ENCODE results near the gene RPN1. TPM values are rescaled to one million over a fixed set of nuclear protein-coding genes. Genes with fewer than 3 reads are reported as not detected.

RPN1 gene
- polyA plus RNA-seq, 4 donors: 43.2 to 270 (median 140) TPM

- peaks cover 0 to 7% of the 10 kb centered on the region in 2 donors for H3K9me3 ChIP-seq (ENCODE audit: control insufficient read depth in 2 of 2, insufficient read depth in 1 of 2, low read depth in 1 of 2, low read length in 1 of 2)
- H3K36me3 ChIP-seq (ENCODE audit: control insufficient read depth in 3 of 3, insufficient read depth in 2 of 3, low read depth in 1 of 3, low read length in 3 of 3): no peaks in the 10 kb centered on the region
- no peak for DNase-seq
- H3K27me3 ChIP-seq (ENCODE audit: control insufficient read depth in 3 of 3, insufficient read depth in 3 of 3, low read length in 3 of 3): peaks cover 0 to 9% (median 0%) of the 10 kb centered on the region in 3 donors
- no peak overlapping the region for H3K27ac ChIP-seq (ENCODE audit: low read depth in 1 of 3, low read length in 2 of 3)
- 68 to 73% (median 71%) methylated on average over 10 of the region's 10 CpGs for WGBS, 3 donors
- no peak overlapping the region for H3K4me3 ChIP-seq (ENCODE audit: low read depth in 1 of 3, low read length in 3 of 3)
- H3K4me1 ChIP-seq (ENCODE audit: control insufficient read depth in 3 of 3, insufficient read depth in 2 of 3, low read depth in 1 of 3, low read length in 2 of 3): no peaks in the 10 kb centered on the region
- no peak for FAIRE-seq
These were observed 72.9 kb downstream of the RPN1 start for GRCh38 chr3:128577711-128578110.

- WGBS, 3 donors: 77 to 81% (median 79%) methylated on average over 10 of the region's 10 CpGs
- FAIRE-seq (no peak), DNase-seq (no peak)
- H3K36me3 ChIP-seq (ENCODE audit: control insufficient read depth in 3 of 3, insufficient read depth in 2 of 3, low read depth in 1 of 3, low read length in 3 of 3): no peaks in the 10 kb centered on the region
- H3K27me3 ChIP-seq (ENCODE audit: control insufficient read depth in 3 of 3, insufficient read depth in 3 of 3, low read length in 3 of 3): peaks cover 0 to 14% (median 0%) of the 10 kb centered on the region in 3 donors
- no peaks in the 10 kb centered on the region for H3K4me1 ChIP-seq (ENCODE audit: control insufficient read depth in 3 of 3, insufficient read depth in 2 of 3, low read depth in 1 of 3, low read length in 2 of 3)
- H3K4me3 ChIP-seq (ENCODE audit: low read depth in 1 of 3, low read length in 3 of 3): no peak overlapping the region
- H3K27ac ChIP-seq (ENCODE audit: low read depth in 1 of 3, low read length in 2 of 3): no peak overlapping the region
- H3K9me3 ChIP-seq (ENCODE audit: control insufficient read depth in 2 of 2, insufficient read depth in 1 of 2, low read depth in 1 of 2, low read length in 1 of 2): peaks cover 0 to 7% of the 10 kb centered on the region in 2 donors
These were observed 74.3 kb downstream of the RPN1 start for GRCh38 chr3:128576290-128576689.

DNA sequence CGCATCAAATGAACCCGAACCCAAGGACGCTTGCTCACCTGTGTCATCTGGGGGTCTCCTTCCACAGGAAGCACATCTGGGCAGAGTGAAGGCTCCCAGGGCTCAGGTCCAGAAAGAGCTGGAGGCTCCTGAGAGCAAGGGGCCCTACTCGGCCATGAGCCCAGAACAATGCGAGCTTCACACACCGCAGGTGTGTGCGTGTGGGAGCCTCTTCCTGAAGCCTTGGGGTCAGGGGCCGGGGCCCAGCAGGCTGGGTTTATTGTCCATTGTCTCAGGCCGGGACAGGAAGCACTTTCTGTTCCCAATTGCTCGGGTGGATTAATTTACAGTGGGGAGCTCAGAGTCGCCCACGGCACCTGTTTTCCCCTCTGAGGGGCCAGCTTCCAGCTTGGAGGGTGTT lies 74.8 kb downstream of the RPN1 start:
- no peak for FAIRE-seq

GRCh38 chr3:128573707-128574162 lies 76.9 kb downstream of the RPN1 start:
- Histone ChIP-seq H3K9me3 (ENCODE audit: control insufficient read depth in 2 of 2, insufficient read depth in 1 of 2, low read depth in 1 of 2, low read length in 1 of 2) (no peaks in the 10 kb centered on the region), H3K4me1 (ENCODE audit: control insufficient read depth in 3 of 3, insufficient read depth in 2 of 3, low read depth in 1 of 3, low read length in 2 of 3) (no peaks in the 10 kb centered on the region), H3K27me3 (ENCODE audit: control insufficient read depth in 3 of 3, insufficient read depth in 3 of 3, low read length in 3 of 3) (peaks cover 0 to 18% (median 2%) of the 10 kb centered on the region in 3 donors), H3K4me3 (ENCODE audit: low read depth in 1 of 3, low read length in 3 of 3) (no peak overlapping the region), H3K27ac (ENCODE audit: low read depth in 1 of 3, low read length in 2 of 3) (no peak overlapping the region), H3K36me3 (ENCODE audit: control insufficient read depth in 3 of 3, insufficient read depth in 2 of 3, low read depth in 1 of 3, low read length in 3 of 3) (no peaks in the 10 kb centered on the region)
- no peak for DNase-seq
- no peak for FAIRE-seq
- 30 to 42% (median 31%) methylated on average over 14 of the region's 14 CpGs for WGBS, 3 donors

More for the DNA sequence above, 74.8 kb downstream of the RPN1 start:
- DNase-seq: no peak
- H3K27ac ChIP-seq (ENCODE audit: low read depth in 1 of 3, low read length in 2 of 3): no peak overlapping the region
- WGBS, 3 donors: 72 to 87% (median 75%) methylated on average over 11 to 12 of the region's 12 CpGs
- H3K27me3 ChIP-seq (ENCODE audit: control insufficient read depth in 3 of 3, insufficient read depth in 3 of 3, low read length in 3 of 3): peaks cover 0 to 14% (median 0%) of the 10 kb centered on the region in 3 donors
- H3K4me1 ChIP-seq (ENCODE audit: control insufficient read depth in 3 of 3, insufficient read depth in 2 of 3, low read depth in 1 of 3, low read length in 2 of 3): no peaks in the 10 kb centered on the region
- H3K4me3 ChIP-seq (ENCODE audit: low read depth in 1 of 3, low read length in 3 of 3): no peak overlapping the region
- H3K9me3 ChIP-seq (ENCODE audit: control insufficient read depth in 2 of 2, insufficient read depth in 1 of 2, low read depth in 1 of 2, low read length in 1 of 2): peaks cover 0 to 7% of the 10 kb centered on the region in 2 donors
- H3K36me3 ChIP-seq (ENCODE audit: control insufficient read depth in 3 of 3, insufficient read depth in 2 of 3, low read depth in 1 of 3, low read length in 3 of 3): no peaks in the 10 kb centered on the region

DNA sequence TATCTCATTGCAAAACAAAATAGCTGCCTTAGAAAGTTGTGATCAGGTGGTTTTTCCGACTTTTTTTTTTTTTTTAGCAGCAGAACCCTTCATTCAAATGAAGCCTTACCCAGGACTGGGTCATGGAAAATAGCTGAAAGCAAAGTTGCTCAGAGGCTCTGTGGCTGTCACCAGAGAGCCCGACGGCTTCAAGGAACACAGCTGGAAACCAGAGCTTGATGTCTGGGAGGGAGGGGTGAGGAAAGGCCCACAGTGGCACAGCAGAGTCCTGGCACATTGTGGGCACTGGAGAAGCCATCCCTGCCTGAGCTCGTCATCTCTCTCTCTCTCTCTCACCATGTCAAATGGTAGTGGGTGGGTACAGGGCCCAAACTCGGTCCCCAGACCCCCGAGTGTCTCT lies 77.5 kb downstream of the RPN1 start:
- peaks cover 0 to 20% (median 2%) of the 10 kb centered on the region in 3 donors for H3K27me3 ChIP-seq (ENCODE audit: control insufficient read depth in 3 of 3, insufficient read depth in 3 of 3, low read length in 3 of 3)
- DNase-seq: no peak

GRCh38 chr3:128572644-128573105 lies 77.9 kb downstream of the RPN1 start:
- H3K4me1 ChIP-seq (ENCODE audit: control insufficient read depth in 3 of 3, insufficient read depth in 2 of 3, low read depth in 1 of 3, low read length in 2 of 3): no peaks in the 10 kb centered on the region
- FAIRE-seq: no peak
- H3K27ac ChIP-seq (ENCODE audit: low read depth in 1 of 3, low read length in 2 of 3): no peak overlapping the region
- H3K4me3 ChIP-seq (ENCODE audit: low read depth in 1 of 3, low read length in 3 of 3): no peak overlapping the region
- H3K36me3 ChIP-seq (ENCODE audit: control insufficient read depth in 3 of 3, insufficient read depth in 2 of 3, low read depth in 1 of 3, low read length in 3 of 3): no peaks in the 10 kb centered on the region
- no peaks in the 10 kb centered on the region for H3K9me3 ChIP-seq (ENCODE audit: control insufficient read depth in 2 of 2, insufficient read depth in 1 of 2, low read depth in 1 of 2, low read length in 1 of 2)
- peak; percentile 16 to 34 for DNase-seq
- peaks cover 0 to 20% (median 2%) of the 10 kb centered on the region in 3 donors for H3K27me3 ChIP-seq (ENCODE audit: control insufficient read depth in 3 of 3, insufficient read depth in 3 of 3, low read length in 3 of 3)
- whole genome bisulfite sequencing, 3 donors: 21 to 29% (median 24%) methylated on average over 5 of the region's 5 CpGs

More for the DNA sequence above, 77.5 kb downstream of the RPN1 start:
- Histone ChIP-seq H3K4me1 (ENCODE audit: control insufficient read depth in 3 of 3, insufficient read depth in 2 of 3, low read depth in 1 of 3, low read length in 2 of 3) (no peaks in the 10 kb centered on the region), H3K9me3 (ENCODE audit: control insufficient read depth in 2 of 2, insufficient read depth in 1 of 2, low read depth in 1 of 2, low read length in 1 of 2) (no peaks in the 10 kb centered on the region), H3K4me3 (ENCODE audit: low read depth in 1 of 3, low read length in 3 of 3) (no peak overlapping the region), H3K36me3 (ENCODE audit: control insufficient read depth in 3 of 3, insufficient read depth in 2 of 3, low read depth in 1 of 3, low read length in 3 of 3) (no peaks in the 10 kb centered on the region), H3K27ac (ENCODE audit: low read depth in 1 of 3, low read length in 2 of 3) (no peak overlapping the region)
- 36 to 43% (median 37%) methylated on average over 6 of the region's 6 CpGs for WGBS, 3 donors
- no peak for FAIRE-seq

- Histone ChIP-seq H3K9me3 (ENCODE audit: control insufficient read depth in 2 of 2, insufficient read depth in 1 of 2, low read depth in 1 of 2, low read length in 1 of 2) (no peaks in the 10 kb centered on the region), H3K4me3 (ENCODE audit: low read depth in 1 of 3, low read length in 3 of 3) (no peak overlapping the region), H3K4me1 (ENCODE audit: control insufficient read depth in 3 of 3, insufficient read depth in 2 of 3, low read depth in 1 of 3, low read length in 2 of 3) (no peaks in the 10 kb centered on the region), H3K27me3 (ENCODE audit: control insufficient read depth in 3 of 3, insufficient read depth in 3 of 3, low read length in 3 of 3) (peaks cover 0 to 26% (median 2%) of the 10 kb centered on the region in 3 donors), H3K36me3 (ENCODE audit: control insufficient read depth in 3 of 3, insufficient read depth in 2 of 3, low read depth in 1 of 3, low read length in 3 of 3) (no peaks in the 10 kb centered on the region), H3K27ac (ENCODE audit: low read depth in 1 of 3, low read length in 2 of 3) (no peak overlapping the region)
- 79 to 86% (median 81%) methylated on average over 13 of the region's 13 CpGs for WGBS, 3 donors
- DNase-seq (no peak), FAIRE-seq (no peak)
These were observed 78.6 kb downstream of the RPN1 start for GRCh38 chr3:128572013-128572412.

Data from small intestine (tissue), 7 donors.